Activated T-helper 2 cell treated with anti-CD3 and anti-CD28 coated beads, Interferon-gamma antibody, Interleukin-2, Interleukin-4, amounts not matched to agents 10 μg/mL and 5 μg/mL and 100 μg/mL, durations not matched to agents 14 hours and 24 hours and 36 hours (primary cell): Measurements from ENCODE around the gene SORD. TPM values are rescaled to one million over a fixed set of nuclear protein-coding genes. Genes with fewer than 3 reads are reported as not detected.
"Not testable (repeated sequence)": the region's sequence is repeated elsewhere in the genome, so short reads cannot be mapped to it uniquely, and the experiment has no call there.

Source experiments
- DNase-seq: peaks from one replicate; pipeline ENCODE4 v3.0.0; 2021; ENCODE audit warnings: low spot score
- H3K27ac Mint-ChIP-seq: one replicate; pipeline ENCODE4 v1.8.0; 2021; ENCODE audit warnings: mixed read lengths
- H3K27me3 Mint-ChIP-seq: one replicate; pipeline ENCODE4 v1.8.0; 2021; ENCODE audit warnings: low read depth, mixed read lengths
- H3K36me3 Mint-ChIP-seq: one replicate; pipeline ENCODE4 v1.8.0; 2021; ENCODE audit warnings: low read depth, mixed read lengths
- H3K4me1 Mint-ChIP-seq: one replicate; pipeline ENCODE4 v1.8.0; 2021; ENCODE audit warnings: low read depth, mixed read lengths
- H3K4me3 Mint-ChIP-seq: one replicate; pipeline ENCODE4 v1.8.0; 2021; ENCODE audit warnings: low read depth, mild to moderate bottlenecking, moderate library complexity, mixed read lengths
- H3K9me3 Mint-ChIP-seq: one replicate; pipeline ENCODE4 v1.8.0; 2021; ENCODE audit warnings: mixed read lengths
- intact Hi-C: fragments of 100-400 bp; cut with micrococcal nuclease; formaldehyde crosslinking; loops from one replicate; pipeline ENCODE4 v1.15.1; 2023
- total RNA-seq: library from RNA; stranded (reverse); gene quantifications from 2 replicates; pipeline ENCODE4 v1.2.3, GENCODE V29; 2022

The SORD gene
- total RNA-seq, 1 donor from 2014 or later: 24.9 TPM

- Mint-ChIP-seq H3K27ac (no peak overlapping the region), H3K36me3 (peaks cover 58% of the 10 kb centered on the region), H3K27me3 (no peaks in the 10 kb centered on the region), H3K9me3 (peaks cover 38% of the 10 kb centered on the region), H3K4me3 (no peak overlapping the region), H3K4me1 (peaks cover 5% of the 10 kb centered on the region)
- DNase-seq: no peak
- intact Hi-C loops: no loop called here
Measured at GRCh38 chr15:45050587-45050986, 27.6 kb downstream of the SORD start.

DNA sequence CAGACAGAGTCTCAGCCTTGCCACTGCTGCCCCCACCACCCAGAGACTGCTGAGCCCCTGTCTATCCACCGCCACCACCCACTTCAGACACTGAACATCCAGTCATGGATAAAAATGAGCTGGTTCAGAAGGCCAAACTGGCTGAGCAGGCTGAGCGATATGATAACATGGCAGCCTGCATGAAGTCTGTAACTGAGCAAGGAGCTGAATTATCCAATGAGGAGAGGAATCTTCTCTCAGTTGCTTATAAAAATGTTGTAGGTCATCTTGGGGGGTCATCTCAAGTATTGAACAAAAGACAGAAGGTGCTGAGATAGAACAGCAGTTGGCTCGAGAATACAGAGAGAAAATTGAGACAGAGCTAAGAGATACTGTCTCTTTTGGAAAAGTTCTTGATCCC is 29.7 kb downstream of the SORD start:
- DNase-seq, H3K27me3 Mint-ChIP-seq, H3K27ac Mint-ChIP-seq, H3K4me1 Mint-ChIP-seq, intact Hi-C loops, H3K4me3 Mint-ChIP-seq: not testable (repeated sequence)
- Mint-ChIP-seq H3K36me3 (peaks cover 51% of the 10 kb centered on the region), H3K9me3 (peaks cover 38% of the 10 kb centered on the region)

DNA sequence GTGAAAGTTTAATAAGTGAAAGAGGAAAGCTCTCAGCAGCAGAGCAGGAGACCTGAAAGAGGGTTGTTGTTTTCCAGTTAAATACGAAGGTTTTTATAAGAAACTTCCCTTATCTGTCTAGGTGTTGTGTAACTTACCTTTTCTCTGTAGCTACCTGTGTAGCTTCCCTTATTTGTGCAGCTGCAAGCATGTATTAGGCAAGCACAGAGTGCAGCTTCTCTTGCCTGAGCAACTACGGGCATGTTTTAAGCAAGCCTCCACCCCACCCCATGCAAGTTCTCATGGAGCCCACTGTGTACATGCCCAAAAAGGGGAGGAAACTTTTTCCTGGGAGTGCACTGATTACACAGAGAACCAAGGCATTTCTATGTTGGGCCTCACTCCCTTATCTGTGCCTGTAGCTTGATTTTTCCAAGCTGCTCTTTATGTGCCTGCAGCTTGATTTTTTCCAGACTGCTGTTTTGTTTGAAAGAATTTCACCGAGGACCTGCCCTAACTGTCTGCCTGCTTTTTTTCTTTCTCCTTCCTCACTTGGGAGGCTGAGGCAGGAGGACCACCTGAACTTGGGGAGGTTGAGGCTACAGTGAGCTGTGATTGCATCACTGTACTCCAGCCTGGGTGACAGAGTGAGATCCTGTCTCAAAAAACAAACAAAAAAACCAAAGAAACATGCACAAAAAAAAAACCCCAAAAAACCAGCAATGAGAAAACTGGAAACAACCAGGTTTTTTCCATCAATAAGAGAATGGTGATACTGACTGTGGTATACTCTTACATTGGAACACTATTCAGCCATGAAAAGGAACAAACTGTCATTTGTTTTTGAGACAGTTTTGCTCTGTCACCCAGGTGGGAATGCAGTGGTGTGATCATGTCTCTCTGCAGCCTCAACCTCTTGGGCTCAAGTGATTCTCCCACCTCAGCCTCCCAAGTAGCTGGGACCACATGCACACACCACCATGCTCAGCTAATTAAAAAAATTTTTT is 36.0 kb downstream of the SORD start:
- H3K4me1 Mint-ChIP-seq, H3K27ac Mint-ChIP-seq, H3K9me3 Mint-ChIP-seq, DNase-seq, intact Hi-C loops, H3K4me3 Mint-ChIP-seq, H3K27me3 Mint-ChIP-seq: not testable (repeated sequence)
- peaks cover 24% of the 10 kb centered on the region for H3K36me3 Mint-ChIP-seq

DNA sequence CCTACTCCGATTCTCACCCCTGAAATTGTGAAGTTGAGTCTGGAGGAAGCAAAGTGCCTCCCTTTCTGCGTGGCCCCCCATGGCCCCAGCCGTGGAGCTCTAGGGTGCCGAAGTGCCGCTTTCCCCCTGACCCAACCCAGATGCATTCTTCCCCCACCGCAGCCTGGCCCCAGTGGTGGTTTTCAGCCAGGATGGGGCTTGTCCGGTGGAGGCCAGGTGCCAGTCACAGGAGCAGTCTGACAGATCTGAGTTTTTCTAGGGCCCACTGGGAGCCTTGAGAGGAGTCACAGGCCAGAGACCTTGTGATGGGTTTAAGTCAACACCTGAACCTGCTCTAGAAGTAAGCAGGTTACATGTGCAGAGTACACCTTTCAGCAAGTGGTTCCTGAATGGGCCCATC is 39.3 kb downstream of the SORD start:
- peaks cover 26% of the 10 kb centered on the region for H3K36me3 Mint-ChIP-seq
- H3K4me1 Mint-ChIP-seq: peaks cover 14% of the 10 kb centered on the region

DNA sequence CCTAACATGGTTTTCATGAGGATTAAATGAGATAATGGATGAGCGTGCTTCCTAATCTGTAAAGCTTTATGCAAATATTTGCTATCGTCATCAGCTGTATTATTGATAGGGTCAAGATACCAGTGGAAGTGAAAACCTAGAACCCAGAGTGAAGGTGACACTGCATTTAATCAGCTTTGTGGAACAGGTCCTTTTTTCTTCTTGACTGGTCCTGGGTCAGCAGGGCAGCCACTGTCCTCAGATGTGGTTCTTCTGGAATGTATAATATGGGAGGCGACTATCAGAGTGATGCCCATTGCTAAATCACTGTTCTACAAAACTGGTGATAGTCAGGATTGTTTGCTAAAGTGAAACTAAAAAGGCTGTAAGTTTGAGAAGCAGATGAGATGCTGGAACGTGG is 41.4 kb downstream of the SORD start:
- no peaks in the 10 kb centered on the region for H3K27me3 Mint-ChIP-seq
- no peak overlapping the region for H3K4me3 Mint-ChIP-seq
- H3K4me1 Mint-ChIP-seq: peaks cover 14% of the 10 kb centered on the region
- intact Hi-C loops: no loop called here
- peaks cover 26% of the 10 kb centered on the region for H3K36me3 Mint-ChIP-seq
- no peak overlapping the region for H3K27ac Mint-ChIP-seq
- DNase-seq: no peak
- H3K9me3 Mint-ChIP-seq: no peaks in the 10 kb centered on the region

More for the DNA sequence above, 39.3 kb downstream of the SORD start:
- H3K4me3 Mint-ChIP-seq, DNase-seq, intact Hi-C loops, H3K9me3 Mint-ChIP-seq, H3K27ac Mint-ChIP-seq, H3K27me3 Mint-ChIP-seq: not testable (repeated sequence)

GRCh38 chr15:45069942-45070360 is 47.0 kb downstream of the SORD start:
- H3K36me3 Mint-ChIP-seq: peaks cover 10% of the 10 kb centered on the region
- H3K9me3 Mint-ChIP-seq, DNase-seq, H3K4me1 Mint-ChIP-seq, H3K27me3 Mint-ChIP-seq, intact Hi-C loops, H3K4me3 Mint-ChIP-seq, H3K27ac Mint-ChIP-seq: not testable (repeated sequence)

- H3K4me1 Mint-ChIP-seq, H3K36me3 Mint-ChIP-seq, H3K4me3 Mint-ChIP-seq, DNase-seq, H3K27me3 Mint-ChIP-seq, intact Hi-C loops, H3K27ac Mint-ChIP-seq, H3K9me3 Mint-ChIP-seq: not testable (repeated sequence)
Measured at GRCh38 chr15:45073602-45074001, 50.6 kb downstream of the SORD start.

DNA sequence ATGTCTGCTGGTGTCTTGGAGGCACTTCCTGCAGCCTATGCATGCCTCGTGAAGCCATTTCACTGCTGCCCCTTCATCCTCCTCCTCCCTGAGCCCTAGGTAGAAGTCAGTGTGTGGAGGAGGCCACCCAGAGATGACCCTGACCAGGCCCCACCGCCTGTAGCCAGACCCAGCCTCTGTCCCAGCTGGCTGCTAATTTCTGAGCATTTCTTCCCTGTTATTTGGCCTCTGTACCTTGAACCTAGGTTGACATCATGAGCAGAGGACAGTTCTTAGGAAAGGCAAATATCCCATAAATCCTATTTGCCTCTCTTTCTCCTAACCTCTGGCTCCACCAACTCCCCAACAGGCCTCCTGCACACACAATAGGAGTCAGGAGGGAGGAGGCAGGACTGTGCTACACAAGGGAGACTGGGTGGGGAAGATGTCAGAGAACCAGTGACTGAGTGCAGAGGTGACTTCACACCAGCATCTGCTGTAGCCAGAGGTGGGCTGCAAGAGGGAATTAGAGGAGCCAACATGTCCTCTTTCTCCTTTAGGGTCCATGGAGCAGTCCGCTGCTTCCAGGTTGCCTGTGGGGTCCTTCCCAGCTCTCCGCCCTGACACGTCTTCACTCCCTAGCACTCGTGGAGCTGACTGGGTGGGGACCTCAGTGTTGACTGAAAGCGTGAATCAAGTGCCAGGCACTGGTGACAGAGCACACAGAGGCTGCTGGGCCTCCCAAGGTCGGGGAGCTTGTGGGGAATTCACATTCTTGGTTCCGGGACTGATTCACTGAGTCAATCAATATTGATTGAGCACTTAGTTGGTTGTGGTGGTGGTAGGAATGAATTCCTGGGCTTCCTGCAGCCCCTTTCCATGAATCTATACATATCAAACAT is 52.7 kb downstream of the SORD start:
- DNase-seq, H3K27ac Mint-ChIP-seq, H3K4me1 Mint-ChIP-seq, H3K4me3 Mint-ChIP-seq, H3K9me3 Mint-ChIP-seq, H3K27me3 Mint-ChIP-seq, H3K36me3 Mint-ChIP-seq, intact Hi-C loops: not testable (repeated sequence)

DNA sequence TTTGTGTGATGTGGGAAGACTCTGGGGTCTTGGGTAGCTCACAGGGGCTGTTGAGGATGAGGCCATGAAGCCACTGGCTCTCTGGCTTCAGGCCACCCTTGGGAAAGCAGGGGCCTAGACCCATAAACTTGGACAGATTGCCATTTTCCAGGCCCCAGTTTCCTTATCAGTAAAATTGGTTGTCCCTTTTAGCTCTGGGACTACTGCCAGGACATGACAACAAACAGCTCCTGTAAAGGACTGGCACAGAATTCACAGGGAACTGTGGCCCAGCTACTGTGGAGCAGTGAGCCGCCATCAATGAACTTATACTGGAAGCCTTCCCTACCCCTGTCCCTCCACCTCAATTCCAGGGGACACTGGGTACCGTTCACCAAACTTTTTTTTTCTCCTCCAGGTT is 54.4 kb downstream of the SORD start:
- H3K36me3 Mint-ChIP-seq, intact Hi-C loops, H3K27me3 Mint-ChIP-seq, H3K9me3 Mint-ChIP-seq, DNase-seq, H3K4me3 Mint-ChIP-seq, H3K4me1 Mint-ChIP-seq, H3K27ac Mint-ChIP-seq: not testable (repeated sequence)

DNA sequence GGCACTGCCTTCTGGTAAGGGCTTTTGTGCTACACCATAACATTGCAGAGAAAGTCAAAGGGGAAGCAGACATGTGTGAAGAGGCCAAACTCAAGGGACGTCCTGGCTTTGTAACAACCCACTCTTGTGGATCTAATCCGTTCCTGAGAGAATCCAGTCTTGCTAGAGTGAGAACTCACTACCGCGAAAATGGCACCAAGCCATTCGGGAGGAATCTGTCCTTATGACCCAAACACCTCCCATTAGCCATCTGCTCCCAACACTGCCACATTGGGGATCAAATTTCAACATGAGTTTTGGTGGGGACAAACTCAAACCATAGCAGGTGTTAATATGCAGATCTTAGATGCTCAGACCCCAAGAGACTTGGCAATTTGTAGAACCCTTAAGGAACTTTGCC is 56.2 kb downstream of the SORD start:
- DNase-seq, H3K9me3 Mint-ChIP-seq, H3K36me3 Mint-ChIP-seq, H3K27ac Mint-ChIP-seq, H3K27me3 Mint-ChIP-seq, H3K4me1 Mint-ChIP-seq, intact Hi-C loops, H3K4me3 Mint-ChIP-seq: not testable (repeated sequence)

GRCh38 chr15:45079628-45080246 is 56.7 kb downstream of the SORD start:
- H3K4me3 Mint-ChIP-seq, H3K4me1 Mint-ChIP-seq, H3K27ac Mint-ChIP-seq, DNase-seq, H3K36me3 Mint-ChIP-seq, H3K27me3 Mint-ChIP-seq, H3K9me3 Mint-ChIP-seq, intact Hi-C loops: not testable (repeated sequence)

GRCh38 chr15:45080593-45080992 is 57.6 kb downstream of the SORD start:
- intact Hi-C loops, DNase-seq, H3K27ac Mint-ChIP-seq, H3K4me1 Mint-ChIP-seq, H3K27me3 Mint-ChIP-seq, H3K9me3 Mint-ChIP-seq, H3K4me3 Mint-ChIP-seq, H3K36me3 Mint-ChIP-seq: not testable (repeated sequence)
